G401 (cell line): ENCODE results near the gene PDE8A. TPM values are rescaled to one million over a fixed set of nuclear protein-coding genes. Genes with fewer than 3 reads are reported as not detected.
"Not testable (repeated sequence)": the region's sequence is repeated elsewhere in the genome, so short reads cannot be mapped to it uniquely, and the experiment has no call there.

Experiments
- DNase-seq: peaks from one replicate; pipeline ENCODE4 v3.0.0-alpha.2; 2015; ENCODE audit warnings: low spot score
- in situ Hi-C: cut with HindIII; loops from 2 replicates; pipeline ENCODE4 v1.10.0; 2016; ENCODE audit warnings: low sequenced_read_pairs, mixed read lengths
- total RNA-seq: library from RNA; depleted of rRNA; stranded (reverse); fragments of >200 nt; shearing (Covaris generic); gene quantifications from 2 replicates; pipeline ENCODE4 v1.2.3, GENCODE V29; 2014; rRNA removed

The PDE8A gene
- total RNA-seq, 1 experiment from 2014 or later: 21.4 TPM

- DNase-seq: no peak
- in situ Hi-C loops: no loop called here
These were observed 192.9 kb downstream of the PDE8A start for GRCh38 chr15:85174521-85174920.

GRCh38 chr15:85177042-85177515, 195.4 kb downstream of the PDE8A start:
- DNase-seq, in situ Hi-C loops: not testable (repeated sequence)

GRCh38 chr15:85178308-85178707, 196.7 kb downstream of the PDE8A start:
- no peak for DNase-seq
- in situ Hi-C loops: no loop called here

- DNase-seq: no peak
- in situ Hi-C loops: no loop called here
These were observed 198.0 kb downstream of the PDE8A start for GRCh38 chr15:85179700-85180099.

- in situ Hi-C loops, DNase-seq: not testable (repeated sequence)
These were observed 203.7 kb downstream of the PDE8A start for GRCh38 chr15:85185350-85185749.

- in situ Hi-C loops, DNase-seq: not testable (repeated sequence)
These were observed 206.5 kb downstream of the PDE8A start for GRCh38 chr15:85188171-85188577.

Other genes starting within 250 kb of the PDE8A start
- 3.3 and 6.6 TPM in 2 replicates for gene ZNF592, start 233.3 kb upstream of the PDE8A start, total RNA-seq
- 0.06 and 0.20 TPM in 2 replicates for gene ALPK3, start 164.5 kb upstream of the PDE8A start, total RNA-seq
- gene SLC28A1, start 97.2 kb upstream of the PDE8A start, total RNA-seq: not detected in 2 replicates